ENCODE data around the gene PSMD2. TPM values are rescaled to one million over a fixed set of nuclear protein-coding genes. Genes with fewer than 3 reads are reported as not detected.

The PSMD2 gene
- total RNA-seq, 2 donors from 2014 or later = 213 to 259 TPM

DNA sequence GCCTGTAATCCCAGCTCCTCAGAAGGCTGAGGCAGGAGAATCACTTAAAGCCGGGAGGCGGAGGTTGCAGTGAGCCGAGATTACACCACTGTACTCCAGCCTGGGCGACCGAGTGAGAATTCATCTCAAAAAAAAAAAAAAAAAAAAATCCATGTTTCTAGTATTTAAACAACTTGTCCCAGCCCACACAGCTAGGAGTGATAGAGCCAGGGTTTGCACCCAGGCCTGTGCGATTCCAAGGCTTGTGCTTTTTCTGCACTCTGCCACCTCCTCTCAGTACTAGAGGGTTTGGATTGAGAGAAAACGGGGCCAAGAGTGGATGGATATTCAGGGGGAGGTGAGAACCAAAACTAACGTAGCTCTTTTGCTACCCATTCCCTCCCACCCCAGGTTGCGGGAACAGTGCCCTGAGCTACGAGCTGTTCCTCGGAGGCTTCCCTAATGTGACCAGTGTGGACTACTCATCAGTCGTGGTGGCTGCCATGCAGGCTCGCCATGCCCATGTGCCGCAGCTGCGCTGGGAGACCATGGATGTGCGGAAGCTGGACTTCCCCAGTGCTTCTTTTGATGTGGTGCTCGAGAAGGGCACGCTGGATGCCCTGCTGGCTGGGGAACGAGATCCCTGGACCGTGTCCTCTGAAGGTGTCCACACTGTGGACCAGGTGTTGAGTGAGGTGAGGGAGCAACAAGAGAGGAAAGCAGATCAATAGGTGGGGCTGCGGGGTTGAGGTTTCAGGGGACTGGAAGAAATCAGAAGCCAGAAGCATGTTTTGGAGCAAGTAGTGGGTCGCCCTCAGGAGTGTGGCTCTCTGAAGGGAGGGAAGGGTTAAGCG lies 41.7 kb upstream of the PSMD2 start:
- H3K9me3 ChIP-seq = no peaks in the 10 kb centered on the region
- TF ChIP-seq, protein P1, sequence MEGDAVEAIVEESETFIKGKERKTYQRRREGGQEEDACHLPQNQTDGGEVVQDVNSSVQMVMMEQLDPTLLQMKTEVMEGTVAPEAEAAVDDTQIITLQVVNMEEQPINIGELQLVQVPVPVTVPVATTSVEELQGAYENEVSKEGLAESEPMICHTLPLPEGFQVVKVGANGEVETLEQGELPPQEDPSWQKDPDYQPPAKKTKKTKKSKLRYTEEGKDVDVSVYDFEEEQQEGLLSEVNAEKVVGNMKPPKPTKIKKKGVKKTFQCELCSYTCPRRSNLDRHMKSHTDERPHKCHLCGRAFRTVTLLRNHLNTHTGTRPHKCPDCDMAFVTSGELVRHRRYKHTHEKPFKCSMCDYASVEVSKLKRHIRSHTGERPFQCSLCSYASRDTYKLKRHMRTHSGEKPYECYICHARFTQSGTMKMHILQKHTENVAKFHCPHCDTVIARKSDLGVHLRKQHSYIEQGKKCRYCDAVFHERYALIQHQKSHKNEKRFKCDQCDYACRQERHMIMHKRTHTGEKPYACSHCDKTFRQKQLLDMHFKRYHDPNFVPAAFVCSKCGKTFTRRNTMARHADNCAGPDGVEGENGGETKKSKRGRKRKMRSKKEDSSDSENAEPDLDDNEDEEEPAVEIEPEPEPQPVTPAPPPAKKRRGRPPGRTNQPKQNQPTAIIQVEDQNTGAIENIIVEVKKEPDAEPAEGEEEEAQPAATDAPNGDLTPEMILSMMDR (IDR thresholded peaks at IDR 0.05) = no peak
- DNase-seq (ENCODE audit: low spot score) = no peak
- no peak overlapping the region for H3K4me3 ChIP-seq
- H3K36me3 ChIP-seq = no peaks in the 10 kb centered on the region
- H3K27ac ChIP-seq = no peak overlapping the region
- peaks cover 0 to 26% of the 10 kb centered on the region in 2 donors for H3K4me1 ChIP-seq
- peaks cover 0 to 12% of the 10 kb centered on the region in 2 donors for H3K27me3 ChIP-seq

DNA sequence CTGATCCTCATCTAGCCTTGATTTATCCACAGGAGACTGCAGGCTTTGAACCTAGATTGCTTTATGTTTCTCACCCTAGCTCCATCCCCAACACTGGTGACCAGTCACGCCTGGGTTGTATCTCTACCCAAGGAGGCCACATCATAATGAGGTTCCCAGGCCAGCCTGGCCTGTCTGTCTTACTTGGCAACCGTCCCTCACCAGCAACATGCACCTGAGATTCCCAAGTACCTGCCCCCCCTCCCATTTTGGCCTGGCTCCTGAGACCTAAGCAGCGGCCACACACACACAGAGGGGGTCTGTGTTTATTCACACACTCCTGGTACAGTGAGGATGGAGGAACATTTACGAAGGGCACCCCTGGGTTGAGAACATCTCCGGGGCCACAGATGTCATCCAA lies 40.1 kb upstream of the PSMD2 start:
- Histone ChIP-seq H3K4me3 (no peak overlapping the region), H3K27me3 (peaks cover 3 to 23% of the 10 kb centered on the region in 2 donors), H3K27ac (no peak overlapping the region), H3K9me3 (no peaks in the 10 kb centered on the region), H3K4me1 (peaks cover 0 to 32% of the 10 kb centered on the region in 2 donors), H3K36me3 (no peaks in the 10 kb centered on the region)
- TF ChIP-seq, protein P1 (IDR thresholded peaks at IDR 0.05) = no peak
- DNase-seq (ENCODE audit: low spot score) = no peak

DNA sequence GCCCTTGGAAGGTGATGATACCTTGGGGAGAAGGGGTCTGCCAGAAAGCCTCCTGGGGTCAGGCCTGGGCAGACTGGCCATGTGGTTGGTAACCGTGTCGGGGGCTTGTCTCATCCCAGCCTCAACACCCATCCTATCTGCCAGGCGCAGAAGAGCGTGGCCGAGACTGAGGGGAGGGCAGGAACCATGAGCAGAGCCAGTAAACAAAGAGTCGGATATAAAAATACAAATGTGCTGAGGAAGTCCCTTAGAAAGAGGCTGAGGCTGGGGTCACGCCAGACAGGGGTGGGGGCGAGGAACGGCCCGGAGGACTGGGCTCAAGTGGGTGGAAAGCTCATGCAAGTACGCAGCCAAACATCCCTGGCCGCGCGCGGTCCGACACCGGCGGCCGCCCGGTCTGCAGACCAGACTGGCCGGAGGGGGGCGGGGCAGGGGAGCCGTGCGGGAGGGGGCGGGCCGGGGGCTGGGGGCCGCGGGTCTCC lies 39.6 kb upstream of the PSMD2 start:
- no peak overlapping the region for H3K27ac ChIP-seq
- H3K27me3 ChIP-seq = peaks cover 3 to 23% of the 10 kb centered on the region in 2 donors
- peaks cover 0 to 32% of the 10 kb centered on the region in 2 donors for H3K4me1 ChIP-seq
- peak overlapping the region in 1 of 2 donors; percentile 31 for H3K4me3 ChIP-seq
- no peak for DNase-seq (ENCODE audit: low spot score)
- no peaks in the 10 kb centered on the region for H3K9me3 ChIP-seq
- TF ChIP-seq, protein P1 (IDR thresholded peaks at IDR 0.05) = no peak
- no peaks in the 10 kb centered on the region for H3K36me3 ChIP-seq

DNA sequence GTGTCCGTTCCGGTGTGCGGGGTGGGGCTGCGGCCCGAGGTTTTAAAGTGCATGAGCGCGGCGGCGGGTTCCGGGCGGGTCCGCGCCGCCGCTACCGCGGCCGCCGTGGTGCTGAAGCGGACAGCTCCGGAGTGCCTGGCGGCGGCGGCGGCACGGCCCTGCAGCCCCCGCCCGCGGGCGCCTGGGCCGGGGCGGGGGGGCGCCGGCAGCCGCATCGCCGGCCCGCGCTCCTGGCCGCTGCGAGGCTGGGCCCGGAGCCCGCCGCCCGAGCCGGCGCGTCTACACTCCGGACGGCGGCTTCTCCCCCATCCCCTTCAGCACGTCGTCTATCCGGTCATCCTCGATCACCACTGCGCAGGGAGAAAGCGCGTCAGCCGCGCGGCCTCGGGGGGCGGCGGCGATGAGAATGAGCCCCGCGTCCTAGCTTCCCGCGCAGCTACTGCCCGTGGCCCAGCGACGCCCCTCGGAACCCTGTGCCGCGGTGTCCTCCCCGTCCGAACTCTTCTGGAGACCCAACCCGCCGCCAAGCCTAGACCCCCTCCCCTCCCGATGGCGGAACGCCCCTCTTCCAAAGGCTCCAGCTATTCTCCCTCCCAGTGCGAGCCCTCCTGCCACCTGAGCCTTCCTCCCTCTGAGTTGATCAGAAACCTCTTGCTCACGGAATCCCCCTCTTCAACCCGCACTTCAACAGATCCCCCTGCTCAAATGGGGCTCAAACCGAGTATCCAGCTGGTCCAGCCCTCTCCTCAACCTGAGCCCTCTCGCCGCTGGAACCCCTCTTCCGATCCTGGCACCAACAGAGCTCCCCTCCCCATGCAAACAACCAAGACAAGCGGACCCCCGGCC lies 38.9 kb upstream of the PSMD2 start:
- TF ChIP-seq, protein P1 (IDR thresholded peaks at IDR 0.05) = no peak
- Histone ChIP-seq H3K27me3 (peaks cover 3 to 23% of the 10 kb centered on the region in 2 donors), H3K36me3 (no peaks in the 10 kb centered on the region), H3K4me1 (peaks cover 0 to 32% of the 10 kb centered on the region in 2 donors), H3K9me3 (no peaks in the 10 kb centered on the region), H3K4me3 (peak overlapping the region in 1 of 2 donors; percentile 54), H3K27ac (no peak overlapping the region)
- no peak for DNase-seq (ENCODE audit: low spot score)

DNA sequence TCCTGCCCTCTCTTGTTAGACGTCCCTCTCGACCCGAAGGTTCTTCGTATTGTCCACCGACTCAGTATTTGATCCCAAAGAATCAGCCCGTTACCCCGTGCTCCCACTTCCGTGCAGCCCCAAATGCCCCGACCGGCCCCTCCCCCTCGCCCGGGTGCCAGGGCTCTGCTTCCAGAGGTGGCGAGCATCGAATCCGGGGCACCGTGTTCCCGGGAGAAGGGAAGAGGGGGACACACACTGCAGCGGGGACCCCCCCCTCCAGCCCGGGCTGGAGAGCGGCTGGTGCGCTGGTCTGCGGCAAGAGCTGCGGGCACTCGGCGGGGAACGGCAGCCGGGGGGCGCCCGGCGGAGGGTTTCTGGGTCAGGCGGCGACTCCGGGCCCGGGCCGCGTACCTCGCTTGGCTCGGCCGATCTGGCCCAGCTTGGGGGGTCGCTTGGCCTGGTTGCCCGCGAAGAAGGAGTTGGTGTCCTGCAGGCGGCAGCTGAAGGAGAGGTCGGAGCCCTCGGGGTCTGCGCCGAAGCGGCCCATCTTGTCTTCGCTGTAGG lies 38.2 kb upstream of the PSMD2 start:
- TF ChIP-seq, protein P1 (IDR thresholded peaks at IDR 0.05) = no peak
- H3K36me3 ChIP-seq = no peaks in the 10 kb centered on the region
- peaks cover 3 to 23% of the 10 kb centered on the region in 2 donors for H3K27me3 ChIP-seq

More for the DNA sequence above, 38.2 kb upstream of the PSMD2 start:
- Histone ChIP-seq H3K27ac (no peak overlapping the region), H3K9me3 (no peaks in the 10 kb centered on the region), H3K4me1 (peaks cover 0 to 32% of the 10 kb centered on the region in 2 donors), H3K4me3 (peak overlapping the region; percentile 27 to 54)
- no peak for DNase-seq (ENCODE audit: low spot score)
